D721Med (cell line): Measurements from ENCODE around the gene KCNK4.

Experiments used
- DNase-seq: peaks from one replicate; pipeline ENCODE4 v3.0.0; 2011; ENCODE audit warnings: low spot score; ENCODE audit not compliant: insufficient read length
- FAIRE-seq: peaks from 2 replicates; lab custom pipeline; 2011; peaks lifted over from hg19 to GRCh38; lab: Jason Lieb, UNC
- TF ChIP-seq, protein P1 (sequence below): IDR thresholded peaks from 2 replicates; pipeline ENCODE4 v1.5.1; 2012; ENCODE audit warnings: mild to moderate bottlenecking, control low read depth; ENCODE audit not compliant: insufficient read depth; ENCODE audit errors: missing control alignments

Gene KCNK4

GRCh38 chr11:64269540-64270220 lies 21.4 kb upstream of the KCNK4 start:
- TF ChIP-seq, protein P1, sequence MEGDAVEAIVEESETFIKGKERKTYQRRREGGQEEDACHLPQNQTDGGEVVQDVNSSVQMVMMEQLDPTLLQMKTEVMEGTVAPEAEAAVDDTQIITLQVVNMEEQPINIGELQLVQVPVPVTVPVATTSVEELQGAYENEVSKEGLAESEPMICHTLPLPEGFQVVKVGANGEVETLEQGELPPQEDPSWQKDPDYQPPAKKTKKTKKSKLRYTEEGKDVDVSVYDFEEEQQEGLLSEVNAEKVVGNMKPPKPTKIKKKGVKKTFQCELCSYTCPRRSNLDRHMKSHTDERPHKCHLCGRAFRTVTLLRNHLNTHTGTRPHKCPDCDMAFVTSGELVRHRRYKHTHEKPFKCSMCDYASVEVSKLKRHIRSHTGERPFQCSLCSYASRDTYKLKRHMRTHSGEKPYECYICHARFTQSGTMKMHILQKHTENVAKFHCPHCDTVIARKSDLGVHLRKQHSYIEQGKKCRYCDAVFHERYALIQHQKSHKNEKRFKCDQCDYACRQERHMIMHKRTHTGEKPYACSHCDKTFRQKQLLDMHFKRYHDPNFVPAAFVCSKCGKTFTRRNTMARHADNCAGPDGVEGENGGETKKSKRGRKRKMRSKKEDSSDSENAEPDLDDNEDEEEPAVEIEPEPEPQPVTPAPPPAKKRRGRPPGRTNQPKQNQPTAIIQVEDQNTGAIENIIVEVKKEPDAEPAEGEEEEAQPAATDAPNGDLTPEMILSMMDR: no peak
- no peak for FAIRE-seq
- no peak for DNase-seq

DNA sequence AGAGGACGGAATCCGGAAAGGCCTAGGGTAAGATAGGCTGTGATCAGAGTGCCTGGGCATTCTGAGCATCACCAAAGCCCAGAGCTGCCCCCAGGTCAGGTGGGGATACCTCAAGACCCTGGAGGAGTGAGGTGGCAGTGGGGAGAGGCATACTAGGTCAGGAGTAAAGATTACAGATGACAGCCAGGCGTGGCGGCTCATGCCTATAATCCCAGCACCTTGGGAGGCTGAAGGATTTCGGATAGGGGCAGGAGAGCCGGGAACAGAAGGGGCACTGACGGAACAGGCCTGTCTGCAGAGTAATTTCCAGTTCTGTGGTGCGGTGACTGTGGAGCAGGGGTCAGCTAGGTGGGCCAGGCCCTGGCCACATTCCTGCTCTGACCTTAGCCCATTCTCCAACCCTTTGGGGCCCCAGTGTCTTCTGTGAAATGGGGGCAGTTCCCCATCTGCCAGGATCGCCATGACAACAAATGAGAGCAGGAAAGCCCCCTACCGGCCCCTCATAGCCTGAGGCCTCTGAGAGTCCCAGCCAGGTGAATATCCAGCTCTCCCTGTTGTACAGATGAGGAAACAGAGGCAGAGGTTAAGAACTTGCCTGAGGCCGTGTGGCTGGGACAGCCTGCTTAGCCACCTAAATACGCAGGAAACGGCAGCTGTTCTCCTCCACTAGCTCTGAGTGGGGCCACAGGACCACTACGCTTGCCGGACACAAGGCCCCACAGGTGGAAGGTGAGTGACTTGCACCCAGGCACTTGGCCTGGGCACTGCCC lies 15.9 kb upstream of the KCNK4 start:
- DNase-seq (no peak), FAIRE-seq (no peak)
- TF ChIP-seq, protein P1: no peak

- DNase-seq: no peak
- FAIRE-seq: no peak
- TF ChIP-seq, protein P1: no peak
Observed at GRCh38 chr11:64275841-64276240, 15.3 kb upstream of the KCNK4 start.

DNA sequence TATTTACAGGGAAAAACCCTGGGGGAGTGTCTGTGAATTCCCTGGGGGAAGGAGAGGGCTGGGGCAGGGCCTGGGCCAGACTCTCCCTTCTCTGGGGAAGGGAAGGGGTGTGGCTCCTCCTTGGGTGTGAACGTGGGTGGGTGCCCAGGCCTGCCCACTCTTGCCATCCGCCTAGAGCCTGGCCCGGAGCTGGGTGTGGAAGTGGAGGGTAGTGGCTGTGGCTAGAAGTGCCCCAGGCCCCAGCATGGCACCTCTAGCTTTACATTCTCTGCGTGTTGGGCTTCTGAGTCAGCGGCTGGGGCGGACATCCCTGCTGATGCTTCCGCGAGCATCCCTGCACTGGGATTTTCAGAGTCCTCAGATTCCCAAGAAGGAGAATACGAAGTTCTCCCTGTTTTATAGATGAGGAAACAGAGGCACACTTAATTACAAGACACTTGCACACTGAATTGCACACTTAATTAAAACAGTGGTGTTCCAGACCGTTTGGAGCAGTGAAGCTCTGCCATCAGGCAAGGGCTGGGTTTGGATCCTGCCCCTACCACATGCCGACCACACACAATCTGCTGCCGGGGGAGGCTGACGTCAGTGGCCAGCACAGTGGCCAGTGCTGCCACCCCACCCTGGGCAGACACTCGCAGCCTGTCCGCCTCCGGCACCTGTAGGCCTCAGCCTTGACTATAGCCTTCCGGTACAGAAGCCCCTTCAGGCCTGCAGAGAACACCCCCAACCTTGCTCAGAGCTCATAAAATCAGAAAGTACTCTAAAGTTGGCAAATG lies 14.3 kb upstream of the KCNK4 start:
- TF ChIP-seq, protein P1: no peak
- FAIRE-seq: no peak
- no peak for DNase-seq

GRCh38 chr11:64278576-64279190 lies 12.4 kb upstream of the KCNK4 start:
- TF ChIP-seq, protein P1: no peak
- no peak for DNase-seq
- FAIRE-seq: no peak

- DNase-seq: no peak
- TF ChIP-seq, protein P1: no peak
- FAIRE-seq: no peak
Observed at GRCh38 chr11:64281957-64282770, 8.9 kb upstream of the KCNK4 start.
